Erythroblast (primary cell): ENCODE results near the gene TCF7.

Experiments used
- GATA1 ChIP-seq: IDR thresholded peaks from 2 replicates; pipeline ENCODE4 v1.6.1; 2011; ENCODE audit warnings: low read depth, mild to moderate bottlenecking, control low read depth, low read length, moderate library complexity
- POLR2A ChIP-seq: IDR thresholded peaks from 2 replicates; pipeline ENCODE4 v1.6.1; 2011; ENCODE audit warnings: mild to moderate bottlenecking, low read length

GRCh38 chr5:134113902-134114875 is at the start of gene TCF7:
- no peak for TF ChIP-seq POLR2A
- no peak for TF ChIP-seq GATA1
